Heart left ventricle (tissue), 13 donors: ENCODE measurements around the gene ACTL7B.

Experiments used
- POLR2A ChIP-seq, 2 donors: fragments of 450-650 bp; IDR thresholded peaks; one replicate each; pipeline ENCODE4 v1.6.1; 2017; ENCODE audit warnings: antibody characterized with exemption in 2 of 2, mild to moderate bottlenecking in 2 of 2, moderate library complexity in 2 of 2
- TF ChIP-seq, protein P1 (sequence below), 12 donors: fragments of 200-600 bp; sonication (generic) in 4 of 12; IDR thresholded peaks; one replicate each; pipeline versions ENCODE4 v1.5.0 to v1.8.0; 2018 to 2022; ENCODE audit warnings: antibody characterized with exemption in 12 of 12, mild to moderate bottlenecking in 5 of 12
- donor health status: ischemic (EF 13 %, LVEDD 7.1; RV severe dilation, severe dysfunction).
- donor health status: DM: no; HTN: yes; CAD: no.
- donor health status: DM: no; HTN: no; CAD: no.
- donor health status: ischemic (EF 25% LVEDD 6.9; RV normal size, moderate dysfunction).
- donor health status: ischemic (EF 25% LVEDD 5.7; RV mildly dilated, moderate dysfunction).
- donor health status: ischemic (EF 35%, LVEDD 5.7; RV mildly dilated, moderate dysfunction).
- donor health status: nonischemic (EF 11% LVEDD 7.7; RV severe dilation, severe dysfunction).
- donor health status: DM: yes; HTN: yes; CAD: no.
- donor health status: PGD.
- donor health status: ischemic (EF 29% LVEDD 5.4; RV normal size, mild dysfunction).
- donor health status: nonischemic (EF 23%, LVEDD 6.1; RV moderate dilation, normal function).

DNA sequence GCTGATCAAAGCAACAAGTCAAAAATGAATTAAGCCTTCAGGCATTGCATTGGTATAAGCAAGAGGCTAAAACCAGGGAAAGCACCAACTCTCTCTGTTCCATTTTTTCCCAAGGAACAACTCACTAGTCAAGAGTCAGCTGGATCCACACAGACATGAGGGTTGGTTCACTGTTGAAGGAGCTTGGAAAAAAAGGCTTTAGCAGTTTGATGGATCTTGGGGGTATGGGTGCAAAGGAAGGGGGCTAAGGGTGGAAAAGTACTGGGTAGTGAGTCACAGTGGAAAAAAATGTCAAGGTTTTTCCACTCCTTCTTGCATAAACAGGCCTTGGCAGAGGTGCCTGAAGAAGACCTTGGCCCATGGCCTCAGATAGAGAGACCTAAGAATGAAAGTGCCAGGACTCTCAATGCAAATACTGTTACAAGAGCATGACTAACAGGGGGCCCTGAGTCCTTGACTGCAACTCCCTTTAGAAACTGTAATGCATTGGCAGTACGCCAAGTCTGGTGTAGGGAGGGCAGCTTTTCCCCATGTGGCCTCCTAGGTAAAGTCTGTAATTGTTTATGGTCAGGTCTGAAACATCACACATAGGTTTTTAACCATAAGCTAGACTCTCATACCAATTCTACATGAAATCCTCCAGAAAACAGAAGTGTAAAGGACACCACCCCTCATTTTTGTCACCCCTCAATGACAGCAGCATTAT lies 30.0 kb upstream of the ACTL7B start:
- TF ChIP-seq, protein P1, sequence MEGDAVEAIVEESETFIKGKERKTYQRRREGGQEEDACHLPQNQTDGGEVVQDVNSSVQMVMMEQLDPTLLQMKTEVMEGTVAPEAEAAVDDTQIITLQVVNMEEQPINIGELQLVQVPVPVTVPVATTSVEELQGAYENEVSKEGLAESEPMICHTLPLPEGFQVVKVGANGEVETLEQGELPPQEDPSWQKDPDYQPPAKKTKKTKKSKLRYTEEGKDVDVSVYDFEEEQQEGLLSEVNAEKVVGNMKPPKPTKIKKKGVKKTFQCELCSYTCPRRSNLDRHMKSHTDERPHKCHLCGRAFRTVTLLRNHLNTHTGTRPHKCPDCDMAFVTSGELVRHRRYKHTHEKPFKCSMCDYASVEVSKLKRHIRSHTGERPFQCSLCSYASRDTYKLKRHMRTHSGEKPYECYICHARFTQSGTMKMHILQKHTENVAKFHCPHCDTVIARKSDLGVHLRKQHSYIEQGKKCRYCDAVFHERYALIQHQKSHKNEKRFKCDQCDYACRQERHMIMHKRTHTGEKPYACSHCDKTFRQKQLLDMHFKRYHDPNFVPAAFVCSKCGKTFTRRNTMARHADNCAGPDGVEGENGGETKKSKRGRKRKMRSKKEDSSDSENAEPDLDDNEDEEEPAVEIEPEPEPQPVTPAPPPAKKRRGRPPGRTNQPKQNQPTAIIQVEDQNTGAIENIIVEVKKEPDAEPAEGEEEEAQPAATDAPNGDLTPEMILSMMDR (IDR thresholded peaks at IDR 0.05): no peak
- no peak for TF ChIP-seq POLR2A (IDR thresholded peaks at IDR 0.05)
